Neural progenitor cell (in vitro differentiated cells): ENCODE data around the gene LRRC61. TPM values are rescaled to one million over a fixed set of nuclear protein-coding genes. Genes with fewer than 3 reads are reported as not detected.

Experiments
- DNase-seq: peaks from one replicate; pipeline ENCODE4 v3.0.0-alpha.2; 2016; ENCODE audit warnings: low spot score
- H2AFZ ChIP-seq: fragments of 200-600 bp; sonication (generic); replicated peaks from 2 replicates; pipeline ENCODE4 v1.6.1; 2016; ENCODE audit warnings: antibody characterized with exemption
- H3F3A ChIP-seq: fragments of 200-600 bp; sonication (generic); 2 replicates; pipeline ENCODE4 v1.6.1; 2016; ENCODE audit warnings: antibody characterized with exemption, low read depth
- H3K27ac ChIP-seq: fragments of 200-600 bp; sonication (generic); 2 replicates; pipeline ENCODE4 v1.5.1; 2016; ENCODE audit warnings: mild to moderate bottlenecking
- H3K27me3 ChIP-seq: fragments of 200-600 bp; sonication (generic); 2 replicates; pipeline ENCODE4 v1.6.1; 2016; ENCODE audit warnings: mild to moderate bottlenecking, moderate library complexity
- H3K36me3 ChIP-seq: fragments of 200-600 bp; sonication (generic); 2 replicates; pipeline ENCODE4 v1.5.1; 2016
- H3K4me1 ChIP-seq: fragments of 200-600 bp; sonication (generic); 2 replicates; pipeline ENCODE4 v1.6.1; 2016; ENCODE audit warnings: mixed run types
- H3K4me2 ChIP-seq: fragments of 200-600 bp; sonication (generic); 2 replicates; pipeline ENCODE4 v1.6.1; 2016
- H3K4me3 ChIP-seq: fragments of 200-600 bp; sonication (generic); 2 replicates; pipeline ENCODE4 v1.5.1; 2016
- H3K79me2 ChIP-seq: fragments of 200-600 bp; sonication (generic); 2 replicates; pipeline ENCODE4 v1.6.1; 2016; ENCODE audit warnings: low read depth
- H3K9ac ChIP-seq: fragments of 200-600 bp; sonication (generic); 2 replicates; pipeline ENCODE4 v1.6.1; 2016
- H3K9me3 ChIP-seq: fragments of 200-600 bp; sonication (generic); 2 replicates; pipeline ENCODE4 v1.5.1; 2016; ENCODE audit warnings: low read depth
- H4K20me1 ChIP-seq: fragments of 200-600 bp; sonication (generic); 2 replicates; pipeline ENCODE4 v1.6.1; 2016; ENCODE audit warnings: low read depth
- H3K27ac Mint-ChIP-seq: 3 replicates; pipeline ENCODE4 v1.8.0; 2021; ENCODE audit warnings: mixed read lengths
- H3K27me3 Mint-ChIP-seq: 2 replicates; pipeline ENCODE4 v1.8.0; 2022; ENCODE audit warnings: low read depth, mild to moderate bottlenecking, inconsistent platforms, moderate library complexity, mixed read lengths; ENCODE audit not compliant: insufficient read depth
- H3K36me3 Mint-ChIP-seq: 3 replicates; pipeline ENCODE4 v1.8.0; 2021; ENCODE audit warnings: mixed read lengths
- H3K4me1 Mint-ChIP-seq: 3 replicates; pipeline ENCODE4 v1.8.0; 2021; ENCODE audit warnings: mixed read lengths
- H3K4me3 Mint-ChIP-seq: 3 replicates; pipeline ENCODE4 v1.8.0; 2021; ENCODE audit warnings: mild to moderate bottlenecking, moderate library complexity, mixed read lengths
- H3K9me3 Mint-ChIP-seq: 3 replicates; pipeline ENCODE4 v1.8.0; 2020; ENCODE audit warnings: mixed read lengths
- EZH2 ChIP-seq: fragments of 200-600 bp; sonication (generic); IDR thresholded peaks from 2 replicates; pipeline ENCODE4 v1.6.1; 2017; ENCODE audit warnings: antibody characterized with exemption, mild to moderate bottlenecking, moderate library complexity
- EZH2phosphoT487 ChIP-seq: fragments of 200-600 bp; sonication (generic); IDR thresholded peaks from 2 replicates; pipeline ENCODE4 v1.6.1; 2017; ENCODE audit warnings: antibody characterized with exemption
- total RNA-seq: library from RNA; depleted of rRNA; stranded (reverse); fragments of >200 nt; gene quantifications from 2 replicates; pipeline ENCODE4 v1.2.3, GENCODE V29; 2015; ENCODE audit warnings: low replicate concordance
- TF ChIP-seq, protein P1 (sequence below): fragments of 200-600 bp; sonication (generic); IDR thresholded peaks from 2 replicates; pipeline ENCODE4 v1.5.1; 2017; ENCODE audit warnings: antibody characterized with exemption, mild to moderate bottlenecking

The LRRC61 gene
- total RNA-seq, 1 donor from 2014 or later = 2.0 TPM

DNA sequence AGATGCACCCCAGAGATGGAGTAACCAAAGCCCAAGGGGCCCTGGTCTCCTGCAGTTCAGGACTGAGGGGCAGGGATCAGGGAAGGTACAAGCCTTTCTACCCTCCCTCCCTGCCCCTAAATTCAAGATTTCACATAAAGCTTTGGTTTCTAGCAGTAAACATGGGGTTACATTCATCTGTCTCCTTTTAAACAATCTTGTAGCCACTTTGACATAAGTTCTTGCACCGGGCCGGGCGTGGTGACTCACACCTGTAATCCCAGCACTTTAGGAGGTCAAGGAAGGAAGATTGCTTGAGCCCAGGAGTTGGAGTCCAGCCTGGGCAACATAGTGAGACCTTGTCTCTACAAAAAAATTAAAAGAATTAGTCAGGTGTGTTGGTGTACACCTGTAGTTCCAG lies 4.2 kb downstream of the LRRC61 start:
- H2AFZ ChIP-seq = no peak overlapping the region
- Mint-ChIP-seq H3K4me3 (no peak overlapping the region), H3K9me3 (peaks cover 2% of the 10 kb centered on the region), H3K36me3 (no peaks in the 10 kb centered on the region), H3K4me1 (peaks cover 20% of the 10 kb centered on the region), H3K27me3 (peaks cover 4% of the 10 kb centered on the region), H3K27ac (no peak overlapping the region)
- peaks cover 14% of the 10 kb centered on the region for H3K4me1 ChIP-seq
- no peak overlapping the region for H3K4me3 ChIP-seq
- H3K4me2 ChIP-seq = no peak overlapping the region
- H3K9me3 ChIP-seq = no peaks in the 10 kb centered on the region
- no peaks in the 10 kb centered on the region for H3K36me3 ChIP-seq
- TF ChIP-seq EZH2phosphoT487 = no peak
- TF ChIP-seq EZH2 = no peak
- TF ChIP-seq, protein P1, sequence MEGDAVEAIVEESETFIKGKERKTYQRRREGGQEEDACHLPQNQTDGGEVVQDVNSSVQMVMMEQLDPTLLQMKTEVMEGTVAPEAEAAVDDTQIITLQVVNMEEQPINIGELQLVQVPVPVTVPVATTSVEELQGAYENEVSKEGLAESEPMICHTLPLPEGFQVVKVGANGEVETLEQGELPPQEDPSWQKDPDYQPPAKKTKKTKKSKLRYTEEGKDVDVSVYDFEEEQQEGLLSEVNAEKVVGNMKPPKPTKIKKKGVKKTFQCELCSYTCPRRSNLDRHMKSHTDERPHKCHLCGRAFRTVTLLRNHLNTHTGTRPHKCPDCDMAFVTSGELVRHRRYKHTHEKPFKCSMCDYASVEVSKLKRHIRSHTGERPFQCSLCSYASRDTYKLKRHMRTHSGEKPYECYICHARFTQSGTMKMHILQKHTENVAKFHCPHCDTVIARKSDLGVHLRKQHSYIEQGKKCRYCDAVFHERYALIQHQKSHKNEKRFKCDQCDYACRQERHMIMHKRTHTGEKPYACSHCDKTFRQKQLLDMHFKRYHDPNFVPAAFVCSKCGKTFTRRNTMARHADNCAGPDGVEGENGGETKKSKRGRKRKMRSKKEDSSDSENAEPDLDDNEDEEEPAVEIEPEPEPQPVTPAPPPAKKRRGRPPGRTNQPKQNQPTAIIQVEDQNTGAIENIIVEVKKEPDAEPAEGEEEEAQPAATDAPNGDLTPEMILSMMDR = no peak
- no peak overlapping the region for H3K9ac ChIP-seq
- H3F3A ChIP-seq = peaks cover 5% of the 10 kb centered on the region
- no peak for DNase-seq
- H3K79me2 ChIP-seq = peaks cover 7% of the 10 kb centered on the region
- no peaks in the 10 kb centered on the region for H4K20me1 ChIP-seq
- H3K27ac ChIP-seq = no peak overlapping the region
- H3K27me3 ChIP-seq = no peaks in the 10 kb centered on the region

DNA sequence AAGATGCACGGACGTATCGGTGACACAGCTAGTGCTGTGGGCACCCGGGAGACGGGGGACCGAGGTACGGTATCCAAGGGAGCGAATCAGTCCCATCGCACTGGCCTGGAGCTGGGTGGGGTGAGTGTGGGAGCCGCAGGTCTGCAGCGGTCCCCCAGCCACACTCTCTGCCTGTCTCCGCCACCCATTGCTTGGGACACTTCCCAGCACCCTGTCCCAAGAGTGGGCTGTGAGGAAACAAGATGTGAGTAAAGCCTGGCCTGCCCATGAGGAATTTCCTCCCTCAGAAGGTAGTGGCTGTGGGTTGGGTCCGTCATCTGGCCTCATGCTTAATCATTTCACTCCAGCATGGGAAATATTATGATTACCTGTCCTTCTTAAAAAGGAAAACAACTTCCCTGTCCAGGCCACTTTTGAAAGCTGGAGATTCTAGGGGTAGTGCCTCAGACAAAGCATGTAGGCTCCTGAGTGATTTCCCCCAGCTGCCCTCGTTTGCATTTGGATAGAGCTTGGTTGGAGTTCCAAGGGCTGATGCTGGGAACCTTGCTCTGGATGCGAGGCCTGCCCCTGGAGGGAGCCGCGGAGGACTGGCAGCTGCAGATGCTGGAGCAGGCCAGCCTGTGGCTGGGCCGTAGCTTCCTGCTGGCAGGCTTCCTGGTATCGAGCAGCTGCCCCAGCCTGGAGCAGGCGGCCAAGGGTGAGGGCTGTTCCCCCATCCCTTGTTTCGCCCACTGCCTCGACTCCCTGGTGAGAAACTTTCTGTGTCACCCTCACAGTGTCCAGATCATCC lies 6.4 kb downstream of the LRRC61 start:
- Mint-ChIP-seq H3K27ac (no peak overlapping the region), H3K4me3 (no peak overlapping the region), H3K36me3 (no peaks in the 10 kb centered on the region), H3K4me1 (peaks cover 10% of the 10 kb centered on the region), H3K9me3 (no peaks in the 10 kb centered on the region), H3K27me3 (peaks cover 8% of the 10 kb centered on the region)
- no peak for DNase-seq
- no peaks in the 10 kb centered on the region for H3K36me3 ChIP-seq
- no peak overlapping the region for H3K4me2 ChIP-seq
- no peaks in the 10 kb centered on the region for H3K9me3 ChIP-seq
- no peak overlapping the region for H3K9ac ChIP-seq
- H3K4me1 ChIP-seq = peaks cover 7% of the 10 kb centered on the region
- no peaks in the 10 kb centered on the region for H3K79me2 ChIP-seq
- peak overlapping the region; percentile 77 for H2AFZ ChIP-seq
- no peak overlapping the region for H3K27ac ChIP-seq
- TF ChIP-seq, protein P1 = no peak
- TF ChIP-seq EZH2 (no peak), EZH2phosphoT487 (no peak)
- no peaks in the 10 kb centered on the region for H4K20me1 ChIP-seq
- no peaks in the 10 kb centered on the region for H3K27me3 ChIP-seq
- peaks cover 5% of the 10 kb centered on the region for H3F3A ChIP-seq
- no peak overlapping the region for H3K4me3 ChIP-seq

DNA sequence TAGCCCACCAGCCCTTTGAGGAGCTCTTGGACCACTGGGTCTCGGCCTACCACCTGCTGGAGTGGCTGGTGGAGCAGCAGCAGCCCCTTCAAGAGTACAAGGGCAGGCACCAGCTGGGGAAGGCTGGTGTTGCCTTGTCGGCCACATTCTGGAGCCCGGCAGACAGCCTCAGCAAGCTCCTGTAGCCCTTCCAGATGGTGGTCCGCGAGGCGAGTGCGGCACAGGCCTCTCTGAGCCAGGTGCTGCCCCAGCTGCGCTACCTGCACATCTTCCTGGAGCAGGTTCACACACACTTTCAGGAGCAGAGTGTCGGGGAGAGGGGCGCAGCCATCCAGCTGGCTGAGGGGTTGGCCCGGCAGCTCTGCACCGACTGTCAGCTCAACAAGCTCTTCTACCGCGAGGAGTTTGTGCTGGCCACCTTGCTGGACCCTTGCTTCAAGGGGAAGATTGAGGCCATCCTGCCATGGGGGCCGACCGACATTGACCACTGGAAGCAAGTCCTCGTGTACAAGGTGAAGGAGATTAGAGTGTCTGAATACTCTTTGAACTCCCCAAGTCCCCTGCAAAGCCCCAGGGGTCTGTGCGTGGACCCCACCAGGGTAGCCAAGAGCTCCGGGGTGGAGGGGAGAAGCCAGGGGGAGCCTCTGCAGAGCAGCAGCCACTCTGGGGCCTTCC lies 7.2 kb downstream of the LRRC61 start:
- peaks cover 3% of the 10 kb centered on the region for H3K4me1 Mint-ChIP-seq
- peaks cover 5% of the 10 kb centered on the region for H3K4me1 ChIP-seq
- H3K4me3 ChIP-seq = no peak overlapping the region
- no peaks in the 10 kb centered on the region for H3K27me3 ChIP-seq
- no peak overlapping the region for H3K4me2 ChIP-seq
- H3K27ac ChIP-seq = no peak overlapping the region
- TF ChIP-seq EZH2phosphoT487 (no peak), EZH2 (no peak)
- TF ChIP-seq, protein P1 = no peak
- H3K36me3 ChIP-seq = no peaks in the 10 kb centered on the region
- no peaks in the 10 kb centered on the region for H3K9me3 ChIP-seq
- peaks cover 8% of the 10 kb centered on the region for H3K27me3 Mint-ChIP-seq
- H3K79me2 ChIP-seq = no peaks in the 10 kb centered on the region
- no peak overlapping the region for H3K4me3 Mint-ChIP-seq
- H3K36me3 Mint-ChIP-seq = no peaks in the 10 kb centered on the region
- no peak for DNase-seq
- H3K9ac ChIP-seq = no peak overlapping the region
- no peaks in the 10 kb centered on the region for H4K20me1 ChIP-seq
- H2AFZ ChIP-seq = no peak overlapping the region
- H3F3A ChIP-seq = peaks cover 5% of the 10 kb centered on the region
- H3K27ac Mint-ChIP-seq = no peak overlapping the region
- H3K9me3 Mint-ChIP-seq = no peaks in the 10 kb centered on the region
